Right lobe of liver (tissue), 6 donors: Measurements from ENCODE around the gene BRICD5. TPM values are rescaled to one million over a fixed set of nuclear protein-coding genes. Genes with fewer than 3 reads are reported as not detected.
A peak's percentile ranks its signal among the peaks of the same experiment; 100 is the strongest.

ENCODE experiments used
- ATAC-seq, 4 donors: fragments of 200-7000 bp; cut with Tn5 transposase; one replicate each; pipeline ENCODE4 v1.9.1; 2020; ENCODE audit warnings: mild to moderate bottlenecking in 4 of 4, moderate library complexity in 4 of 4
- DNase-seq, 3 donors: peaks; one replicate each; pipeline ENCODE4 v3.0.0-alpha.2; 2020
- H3K27ac ChIP-seq, 3 donors: fragments of 200-600 bp; one replicate each; pipeline ENCODE4 v1.8.0; 2022
- H3K27me3 ChIP-seq, 2 donors: fragments of 200-600 bp; one replicate each; pipeline ENCODE4 v1.8.0; 2022
- H3K36me3 ChIP-seq, 4 donors: fragments of 200-600 bp; sonication (generic) in 1 of 4; one replicate each; pipeline versions ENCODE4 v1.5.1 to v1.8.0; 2017 to 2022; ENCODE audit warnings: control low read depth in 1 of 4
- H3K4me1 ChIP-seq, 4 donors: fragments of 200-600 bp; sonication (generic) in 1 of 4; one replicate each; pipeline versions ENCODE4 v1.5.1 to v1.8.0; 2017 to 2022; ENCODE audit warnings: control low read depth in 1 of 4
- H3K4me3 ChIP-seq, 3 donors: fragments of 200-600 bp; one replicate each; pipeline ENCODE4 v1.8.0; 2022
- H3K9me3 ChIP-seq, 4 donors: fragments of 200-600 bp; sonication (generic) in 1 of 4; one replicate each; pipeline versions ENCODE4 v1.5.1 to v1.8.0; 2017 to 2022; ENCODE audit warnings: control low read depth in 1 of 4
- POLR2A ChIP-seq: fragments of 450-650 bp; IDR thresholded peaks from one replicate; pipeline ENCODE4 v1.6.1; 2017; ENCODE audit warnings: antibody characterized with exemption, mild to moderate bottlenecking
- WGBS: methylation state at CpG from one replicate; pipeline ENCODE4 v1.1.6; 2018; ENCODE audit warnings: low coverage, low lambda C conversion rate; ENCODE audit not compliant: insufficient coverage; ENCODE audit errors: missing lambda C conversion rate; 5-methylcytosine and 5-hydroxymethylcytosine counted together
- intact Hi-C, 2 donors: fragments of 100-400 bp; cut with DNase I; formaldehyde crosslinking; loops; one replicate each; pipeline versions ENCODE4 v1.11.2 to v1.14.1; 2022
- total RNA-seq, 6 experiments: library from RNA; depleted of rRNA in 2 of 6; stranded (reverse); fragments of >200 nt in 2 of 6; fragmentation: NEBNext Ultra II Directional in 3 of 6; extraction: Animal tissue kit (Norgen Biotek cat#: 25700) in 3 of 6; gene quantifications; one replicate each; pipeline versions ENCODE4 v1.1.0 to v1.2.4, GENCODE V29; 2016 to 2023
- TF ChIP-seq, protein P1 (sequence below), 4 donors: fragments of 200-600 bp in 3 of 4; fragments of 450-650 bp in 1 of 4; IDR thresholded peaks; one replicate each; pipeline versions ENCODE4 v1.5.1 to v1.8.0; 2016 to 2022; ENCODE audit warnings: antibody characterized with exemption in 4 of 4, mild to moderate bottlenecking in 2 of 4
- donor health status: DM: no; HTN: yes; CAD: no.
- donor health status: DM: no; HTN: no; CAD: no.
- donor health status: DM: no; HTN: no; CAD: no.
- donor health status: DM: no; HTN: yes; CAD: no.
- donor health status: DM: no; HTN: yes; CAD: no.

The BRICD5 gene
- total RNA-seq, 6 experiments from 2014 or later = 0.74 to 3.7 (median 2.0) TPM

GRCh38 chr16:2165861-2166260 is 44.8 kb downstream of the BRICD5 start:
- Histone ChIP-seq H3K27me3 (no peaks in the 10 kb centered on the region), H3K9me3 (no peaks in the 10 kb centered on the region), H3K27ac (peak overlapping the region in 1 of 3 donors; percentile 39), H3K4me1 (peaks cover 0 to 43% (median 9%) of the 10 kb centered on the region in 4 donors), H3K36me3 (peaks cover 0 to 9% (median 2%) of the 10 kb centered on the region in 4 donors), H3K4me3 (no peak overlapping the region)
- DNase-seq (no peak), ATAC-seq (peak in 2 of 4 donors; percentile 2 to 5)
- intact Hi-C loops = no loop called here
- TF ChIP-seq, protein P1, sequence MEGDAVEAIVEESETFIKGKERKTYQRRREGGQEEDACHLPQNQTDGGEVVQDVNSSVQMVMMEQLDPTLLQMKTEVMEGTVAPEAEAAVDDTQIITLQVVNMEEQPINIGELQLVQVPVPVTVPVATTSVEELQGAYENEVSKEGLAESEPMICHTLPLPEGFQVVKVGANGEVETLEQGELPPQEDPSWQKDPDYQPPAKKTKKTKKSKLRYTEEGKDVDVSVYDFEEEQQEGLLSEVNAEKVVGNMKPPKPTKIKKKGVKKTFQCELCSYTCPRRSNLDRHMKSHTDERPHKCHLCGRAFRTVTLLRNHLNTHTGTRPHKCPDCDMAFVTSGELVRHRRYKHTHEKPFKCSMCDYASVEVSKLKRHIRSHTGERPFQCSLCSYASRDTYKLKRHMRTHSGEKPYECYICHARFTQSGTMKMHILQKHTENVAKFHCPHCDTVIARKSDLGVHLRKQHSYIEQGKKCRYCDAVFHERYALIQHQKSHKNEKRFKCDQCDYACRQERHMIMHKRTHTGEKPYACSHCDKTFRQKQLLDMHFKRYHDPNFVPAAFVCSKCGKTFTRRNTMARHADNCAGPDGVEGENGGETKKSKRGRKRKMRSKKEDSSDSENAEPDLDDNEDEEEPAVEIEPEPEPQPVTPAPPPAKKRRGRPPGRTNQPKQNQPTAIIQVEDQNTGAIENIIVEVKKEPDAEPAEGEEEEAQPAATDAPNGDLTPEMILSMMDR (IDR thresholded peaks at IDR 0.05) = no peak
- no peak for TF ChIP-seq POLR2A
- 57% methylated on average over 6 of the region's 12 CpGs for WGBS

GRCh38 chr16:2163211-2163881 is 47.3 kb downstream of the BRICD5 start:
- intact Hi-C loops = no loop called here
- Histone ChIP-seq H3K36me3 (peaks cover 0 to 9% (median 2%) of the 10 kb centered on the region in 4 donors), H3K4me1 (peaks cover 0 to 66% (median 22%) of the 10 kb centered on the region in 4 donors), H3K9me3 (no peaks in the 10 kb centered on the region), H3K27ac (no peak overlapping the region), H3K27me3 (no peaks in the 10 kb centered on the region), H3K4me3 (no peak overlapping the region)
- 73% methylated on average over 4 of the region's 26 CpGs for WGBS
- DNase-seq (no peak), ATAC-seq (no peak)
- TF ChIP-seq, protein P1 (IDR thresholded peaks at IDR 0.05) = no peak

GRCh38 chr16:2162676-2163118 is 48.0 kb downstream of the BRICD5 start:
- Histone ChIP-seq H3K36me3 (peaks cover 0 to 4% (median 1%) of the 10 kb centered on the region in 4 donors), H3K4me3 (no peak overlapping the region), H3K9me3 (no peaks in the 10 kb centered on the region), H3K4me1 (peaks cover 0 to 69% (median 25%) of the 10 kb centered on the region in 4 donors), H3K27ac (no peak overlapping the region), H3K27me3 (no peaks in the 10 kb centered on the region)
- ATAC-seq (no peak), DNase-seq (no peak)
- no CpG with 5 or more reads among the region's 13 CpGs for WGBS
- intact Hi-C loops = no loop called here
- TF ChIP-seq, protein P1 (IDR thresholded peaks at IDR 0.05) = no peak
- no peak for TF ChIP-seq POLR2A

DNA sequence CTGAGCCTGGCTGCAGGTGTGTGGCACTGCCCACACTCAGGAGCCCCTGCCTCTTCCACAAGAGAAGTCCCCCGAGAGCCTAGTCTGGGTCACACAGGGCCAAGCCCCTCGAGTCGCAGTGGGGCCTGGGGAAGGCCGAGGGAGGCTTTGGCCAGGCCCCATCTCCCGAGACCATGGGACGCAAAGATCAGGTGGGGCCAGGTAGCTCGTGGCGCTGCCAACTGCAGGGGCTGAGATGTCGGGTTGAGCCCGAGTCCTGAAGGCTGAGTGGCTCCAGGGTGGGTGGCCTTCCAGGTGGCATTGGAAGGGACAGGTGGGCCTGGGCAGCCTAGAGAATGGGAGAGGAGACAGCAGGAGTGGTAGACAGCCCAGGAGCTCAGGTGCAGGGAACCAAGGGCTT is 48.8 kb downstream of the BRICD5 start:
- no peaks in the 10 kb centered on the region for H3K27me3 ChIP-seq
- H3K9me3 ChIP-seq = no peaks in the 10 kb centered on the region
- H3K27ac ChIP-seq = peak overlapping the region in 1 of 3 donors; percentile 71
- TF ChIP-seq, protein P1 (IDR thresholded peaks at IDR 0.05) = no peak
- no peak for TF ChIP-seq POLR2A
- peaks cover 0 to 3% (median 1%) of the 10 kb centered on the region in 4 donors for H3K36me3 ChIP-seq
- no peak overlapping the region for H3K4me3 ChIP-seq
- peaks cover 0 to 72% (median 27%) of the 10 kb centered on the region in 4 donors for H3K4me1 ChIP-seq
- WGBS = no CpG with 5 or more reads among the region's 10 CpGs
- ATAC-seq (no peak), DNase-seq (no peak)
- intact Hi-C loops = no loop called here
